HepG2 (cell line): ENCODE results near the gene SLC38A3. TPM values are rescaled to one million over a fixed set of nuclear protein-coding genes. Genes with fewer than 3 reads are reported as not detected.

Source experiments
- ATAC-seq: fragments of 200-7000 bp; cut with Tn5 transposase; 3 replicates; pipeline ENCODE4 v1.9.1; 2020; ENCODE audit warnings: mild to moderate bottlenecking, moderate library complexity
- BruUV-seq: library from RNA; stranded (reverse); fragments of 400-500 nt; replicated peaks from 2 replicates; lab custom pipeline; 2021; lab: Mats Ljungman, UMichigan
- CTCF ChIA-PET: fragments of 300-600 bp; formaldehyde crosslinking; extraction: SDS; loops from one replicate; lab custom pipeline; 2021; ENCODE audit warnings: low total read pairs, inconsistent platforms, low intra/inter-chr PET ratio; lab: Yijun Ruan, JAX
- POLR2A ChIA-PET: fragments of 350-600 bp; sonication (Branson Sonifier 250); formaldehyde crosslinking; loops from one replicate; lab custom pipeline; 2020; ENCODE audit warnings: antibody characterized with exemption, inconsistent platforms; lab: Yijun Ruan, JAX
- DNase-seq: peaks from one replicate; pipeline ENCODE4 v3.0.0-alpha.2; 2015; ENCODE audit warnings: low spot score
- FAIRE-seq: peaks from 3 replicates; lab custom pipeline; 2011; peaks lifted over from hg19 to GRCh38; lab: Jason Lieb, UNC
- H2AFZ ChIP-seq: one replicate; pipeline ENCODE4 v1.6.1; 2011; ENCODE audit warnings: low read length, inconsistent platforms
- H3K27ac ChIP-seq: fragments of 300-600 bp; 3 replicates; pipeline ENCODE4 v1.8.0; 2011; ENCODE audit warnings: mixed run types, mild to moderate bottlenecking, mixed read lengths, low read length, inconsistent platforms; ENCODE audit not compliant: insufficient read depth; ENCODE audit errors: extremely low read length
- H3K27me3 ChIP-seq, 2 experiments: fragments of 200-600 bp in 1 of 2; 2 replicates in 1 of 2; 3 replicates in 1 of 2; pipeline versions ENCODE4 v1.6.0 to v1.8.0; 2011; ENCODE audit warnings: low read length in 2 of 2, mild to moderate bottlenecking in 2 of 2, moderate library complexity in 2 of 2, inconsistent platforms in 1 of 2; ENCODE audit not compliant: insufficient read depth in 2 of 2, control insufficient read depth in 1 of 2
- H3K36me3 ChIP-seq, 2 experiments: fragments of 200-600 bp in 1 of 2; replicated peaks in 1 of 2; 2 replicates in 1 of 2; 3 replicates in 1 of 2; pipeline versions ENCODE4 v1.5.1 to v1.8.0; 2011; ENCODE audit warnings: low read length in 2 of 2, inconsistent platforms in 1 of 2; ENCODE audit not compliant: insufficient read depth in 2 of 2, control insufficient read depth in 1 of 2
- H3K4me1 ChIP-seq: 2 replicates; pipeline ENCODE4 v1.5.1; 2012; ENCODE audit warnings: low read length, inconsistent platforms; ENCODE audit not compliant: insufficient read depth
- H3K4me2 ChIP-seq: 2 replicates; pipeline ENCODE4 v1.6.0; 2011; ENCODE audit warnings: low read depth, low read length, inconsistent platforms
- H3K4me3 ChIP-seq, 3 experiments: fragments of 200-600 bp in 1 of 3; sonication (generic), shearing (Covaris generic) in 1 of 3; replicated peaks in 1 of 3; 2 replicates each; pipeline ENCODE4 v1.5.1; 2011 to 2016; ENCODE audit warnings: low read length in 3 of 3, inconsistent platforms in 2 of 3, low read depth in 2 of 3, mild to moderate bottlenecking in 2 of 3, control low read depth in 1 of 3, mixed read lengths in 1 of 3; ENCODE audit not compliant: insufficient read depth in 1 of 3
- H3K79me2 ChIP-seq: one replicate; pipeline ENCODE4 v1.6.1; 2011; ENCODE audit warnings: low read length, inconsistent platforms; ENCODE audit not compliant: insufficient read depth
- H3K9ac ChIP-seq: 2 replicates; pipeline ENCODE4 v1.6.0; 2011; ENCODE audit warnings: mild to moderate bottlenecking, low read depth, low read length, inconsistent platforms; ENCODE audit not compliant: insufficient read depth
- H3K9me3 ChIP-seq: 2 replicates; pipeline ENCODE4 v1.5.1; 2012; ENCODE audit warnings: mild to moderate bottlenecking, low read length
- H4K20me1 ChIP-seq: 2 replicates; pipeline ENCODE4 v1.6.0; 2011; ENCODE audit warnings: inconsistent platforms, mild to moderate bottlenecking, low read length, moderate library complexity; ENCODE audit not compliant: insufficient read depth
- ARNT ChIP-seq: fragments of 450-650 bp; IDR thresholded peaks from 2 replicates; pipeline ENCODE4 v1.6.1; 2017
- CBX1 ChIP-seq: IDR thresholded peaks from one replicate; pipeline ENCODE4 v1.6.1; 2016; ENCODE audit warnings: antibody characterized with exemption, low read depth
- MLLT10 ChIP-seq: sonication (generic); formaldehyde crosslinking; IDR thresholded peaks from 2 replicates; pipeline ENCODE4 v1.4.0; 2020; ENCODE audit warnings: missing genetic modification reagents
- PATZ1 ChIP-seq: sonication (generic); formaldehyde crosslinking; IDR thresholded peaks from 2 replicates; pipeline ENCODE4 v1.4.0; 2020; ENCODE audit warnings: missing genetic modification reagents
- POGK ChIP-seq: sonication (generic); formaldehyde crosslinking; conservative IDR thresholded peaks from 2 replicates; pipeline ENCODE4 v1.8.0; 2022; ENCODE audit warnings: mild to moderate bottlenecking, moderate library complexity, missing genetic modification reagents
- SNAI1 ChIP-seq: sonication (generic); formaldehyde crosslinking; IDR thresholded peaks from 2 replicates; pipeline ENCODE4 v1.5.0; 2020; ENCODE audit warnings: mild to moderate bottlenecking, missing genetic modification reagents, borderline replicate concordance
- ZNF232 ChIP-seq: sonication (generic); formaldehyde crosslinking; IDR thresholded peaks from 2 replicates; pipeline ENCODE4 v1.4.0; 2020; ENCODE audit warnings: missing genetic modification reagents, borderline replicate concordance
- ZNF317 ChIP-seq: sonication (generic); formaldehyde crosslinking; IDR thresholded peaks from 2 replicates; pipeline ENCODE4 v1.5.0; 2020; ENCODE audit warnings: mild to moderate bottlenecking, missing genetic modification reagents
- ZNF597 ChIP-seq: sonication (generic); formaldehyde crosslinking; IDR thresholded peaks from 2 replicates; pipeline ENCODE4 v1.5.0; 2020; ENCODE audit warnings: missing genetic modification reagents
- ZNF646 ChIP-seq: sonication (generic); formaldehyde crosslinking; IDR thresholded peaks from 2 replicates; pipeline ENCODE4 v1.9.0; 2021; ENCODE audit warnings: mild to moderate bottlenecking, missing genetic modification reagents
- ZNF660 ChIP-seq: sonication (generic); formaldehyde crosslinking; IDR thresholded peaks from 2 replicates; pipeline ENCODE4 v1.5.1; 2020; ENCODE audit warnings: mild to moderate bottlenecking, low read depth, missing genetic modification reagents, borderline replicate concordance
- ZNF678 ChIP-seq: sonication (generic); formaldehyde crosslinking; IDR thresholded peaks from 2 replicates; pipeline ENCODE4 v1.4.0; 2020; ENCODE audit warnings: mild to moderate bottlenecking, missing genetic modification reagents
- ZNF75D ChIP-seq: sonication (generic); formaldehyde crosslinking; IDR thresholded peaks from 2 replicates; pipeline ENCODE4 v1.8.1; 2023; ENCODE audit warnings: missing genetic modification reagents, mild to moderate bottlenecking, borderline replicate concordance
- ZNF839 ChIP-seq: sonication (generic); formaldehyde crosslinking; IDR thresholded peaks from 2 replicates; pipeline ENCODE4 v1.4.0; 2020; ENCODE audit warnings: missing genetic modification reagents, mild to moderate bottlenecking, borderline replicate concordance
- WGBS: methylation state at CpG from one replicate; pipeline ENCODE4 v1.1.6; 2017; ENCODE audit warnings: low lambda C conversion rate; 5-methylcytosine and 5-hydroxymethylcytosine counted together
- in situ Hi-C: cut with HindIII; loops from 2 replicates; pipeline ENCODE4 v1.10.0; 2017; ENCODE audit warnings: low pct_unique_long_range_greater_than_20kb; ENCODE audit not compliant: extremely low pct_ligation_motif_present
- intact Hi-C: fragments of 100-400 bp; cut with micrococcal nuclease; formaldehyde crosslinking; loops from one replicate; pipeline ENCODE4 v1.10.0; 2022; ENCODE audit not compliant: unreplicated experiment
- polyA plus RNA-seq, 8 experiments: library from polyadenylated mRNA; depleted of rRNA in 3 of 8; stranded (reverse) in 7 of 8; unstranded in 1 of 8; fragments of >200 nt; fragmentation: Illumina TruSeq in 4 of 8; extraction: Trizol in 4 of 8; gene quantifications; 2 replicates each; pipeline versions ENCODE4 v1.2.1 to v1.2.3, GENCODE V29; 2011 to 2016; ENCODE audit warnings: low read depth in 4 of 8, missing spikeins in 1 of 8, mixed read lengths in 1 of 8; ENCODE audit not compliant: insufficient read depth in 1 of 8
- total RNA-seq, 5 experiments: library from RNA; depleted of rRNA; stranded (reverse); fragments of >200 nt; fragmentation: Illumina TruSeq; extraction: Trizol; gene quantifications; 2 replicates each; pipeline ENCODE4 v1.2.3, GENCODE V29; 2016; ENCODE audit warnings: low read depth in 1 of 5

SLC38A3 gene
- total and polyA plus RNA-seq, 2 of the 13 experiments (the other 11 are each of a cell fraction or from before 2014, with no cell fraction given) = 29.8 to 164 TPM

- H3K27me3 ChIP-seq = no peaks in the 10 kb centered on the region
- no peaks in the 10 kb centered on the region for H3K9me3 ChIP-seq
- peak overlapping the region; percentile 68 for H3K4me2 ChIP-seq
- 0 out of 5 replicates have a peak, but pooled peaks cover 0 to 2% of the 10 kb centered on the region in 2 experiments for H3K36me3 ChIP-seq
- H4K20me1 ChIP-seq = no peaks in the 10 kb centered on the region
- no TSS peak for BruUV-seq
- intact Hi-C loops (no loop called here), in situ Hi-C loops (no loop called here)
- 43% methylated on average over 6 of the region's 6 CpGs for WGBS
- no peak overlapping the region for H2AFZ ChIP-seq
- peaks cover 5% of the 10 kb centered on the region for H3K79me2 ChIP-seq
- H3K9ac ChIP-seq = peak overlapping the region; percentile 55
- POLR2A ChIA-PET = interaction anchor here (0.8 to 2.8 kb wide), 7 partner anchors 10 to 227 kb away, joined by 3 to 23 read pairs (median 3); partner anchors contain the start of gene RBM6
- H3K4me3 ChIP-seq = peak overlapping the region in 1 of 3 experiments; percentile 60; a peak in 2 of 6 replicates
- ATAC-seq (no peak), FAIRE-seq (no peak), DNase-seq (no peak)
- CTCF ChIA-PET = no interaction called here
- H3K4me1 ChIP-seq = peaks cover 99% of the 10 kb centered on the region
- peak overlapping the region; percentile 68 for H3K27ac ChIP-seq
- no peak for TF ChIP-seq ZNF839 (CRISPR knock-in tag)
- TF ChIP-seq ZNF75D (CRISPR knock-in tag) = no peak
- no peak for TF ChIP-seq ZNF660 (CRISPR knock-in tag)
- no peak for TF ChIP-seq CBX1
- no peak for TF ChIP-seq ZNF232
- TF ChIP-seq POGK = no peak
- TF ChIP-seq MLLT10 (CRISPR knock-in tag) = no peak
- no peak for TF ChIP-seq ARNT
- no peak for TF ChIP-seq ZNF317 (CRISPR knock-in tag)
- TF ChIP-seq ZNF646 (CRISPR knock-in tag) = no peak
- no peak for TF ChIP-seq ZNF678 (CRISPR knock-in tag)
- no peak for TF ChIP-seq ZNF597 (CRISPR knock-in tag)
- peak; percentile 47; the same call in 1 of the 2 replicates for TF ChIP-seq PATZ1 (CRISPR knock-in tag)
- TF ChIP-seq SNAI1 (CRISPR knock-in tag) = no peak
Measured at GRCh38 chr3:50166620-50167019, 38.5 kb upstream of the SLC38A3 start.
